K562 (cell line): ENCODE results near the gene MTMR12.
"Not testable (repeated sequence)": the region's sequence is repeated elsewhere in the genome, so short reads cannot be mapped to it uniquely, and the experiment has no call there.

Experiments
- CHD2 ChIP-seq: IDR thresholded peaks from 2 replicates; pipeline ENCODE4 v1.6.1; 2011; ENCODE audit warnings: low read depth, low read length
- FOS ChIP-seq: IDR thresholded peaks from 3 replicates; pipeline ENCODE4 v1.6.1; 2011; ENCODE audit not compliant: insufficient read length; ENCODE audit errors: extremely low read depth
- JUN ChIP-seq, 2 experiments: sonication (generic) in 1 of 2; formaldehyde crosslinking in 1 of 2; IDR thresholded peaks; 2 replicates each; pipeline versions ENCODE4 v1.6.1 to v1.8.0; 2012 to 2022; ENCODE audit warnings: borderline replicate concordance in 2 of 2, mild to moderate bottlenecking in 2 of 2, improper control_type of control experiment in 1 of 2, low read depth in 1 of 2, low read length in 1 of 2, missing genetic modification reagents in 1 of 2
- SMARCA4 ChIP-seq: fragments of 450-650 bp; IDR thresholded peaks from 2 replicates; pipeline ENCODE4 v1.6.1; 2016
- TBP ChIP-seq: optimal IDR thresholded peaks from 2 replicates; pipeline ENCODE3; 2011; ENCODE audit warnings: low read depth, low read length, improper control_type of control experiment
- U2AF1 ChIP-seq: fragments of 200-400 bp; formaldehyde crosslinking; optimal IDR thresholded peaks from 2 replicates; pipeline ENCODE3; 2017; ENCODE audit warnings: mild to moderate bottlenecking, low read depth, low read length, moderate library complexity
- TF ChIP-seq, protein P1 (sequence below): fragments of 450-650 bp; IDR thresholded peaks from 2 replicates; pipeline ENCODE4 v1.6.1; 2016; ENCODE audit warnings: borderline replicate concordance
- TF ChIP-seq, protein P2 (sequence below), 2 experiments: fragments of 450-650 bp; formaldehyde crosslinking in 1 of 2; IDR thresholded peaks; 2 replicates each; pipeline versions ENCODE4 v1.4.0 to v1.6.1; 2014 to 2020; ENCODE audit warnings: mild to moderate bottlenecking in 2 of 2, borderline replicate concordance in 1 of 2, low read depth in 1 of 2
- TF ChIP-seq, protein P3 (sequence below), 2 experiments: IDR thresholded peaks; 2 replicates each; pipeline ENCODE4 v1.6.1; 2012; ENCODE audit warnings: improper control_type of control experiment in 2 of 2, low read depth in 2 of 2, low read length in 2 of 2, borderline replicate concordance in 1 of 2

DNA sequence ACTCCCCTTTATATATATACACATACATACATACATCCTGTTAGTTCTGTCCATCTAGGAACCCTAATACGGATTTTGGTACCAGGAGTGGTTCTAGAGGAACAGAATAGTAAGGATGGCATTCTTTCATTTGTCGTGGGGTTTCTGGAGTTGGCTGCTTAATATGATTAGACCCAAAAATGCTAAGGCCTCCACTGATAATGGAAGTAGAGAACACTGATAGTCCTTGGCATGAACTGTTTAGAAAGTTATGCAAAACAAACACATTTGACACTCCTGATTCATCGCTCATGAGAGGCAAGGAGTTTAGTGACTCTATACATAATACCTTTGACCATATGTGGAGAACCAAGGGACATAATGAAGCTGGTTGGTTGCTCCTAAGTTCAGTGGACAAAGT lies 25.2 kb downstream of the MTMR12 start:
- TF ChIP-seq CHD2; U2AF1; FOS; JUN (IDR thresholded peaks at IDR 0.05; ENCODE audit: borderline replicate concordance, low read depth, low read length); JUN (CRISPR knock-in tag; IDR thresholded peaks at IDR 0.05; ENCODE audit: borderline replicate concordance); TBP; SMARCA4: not testable (repeated sequence)
- TF ChIP-seq, protein P1, sequence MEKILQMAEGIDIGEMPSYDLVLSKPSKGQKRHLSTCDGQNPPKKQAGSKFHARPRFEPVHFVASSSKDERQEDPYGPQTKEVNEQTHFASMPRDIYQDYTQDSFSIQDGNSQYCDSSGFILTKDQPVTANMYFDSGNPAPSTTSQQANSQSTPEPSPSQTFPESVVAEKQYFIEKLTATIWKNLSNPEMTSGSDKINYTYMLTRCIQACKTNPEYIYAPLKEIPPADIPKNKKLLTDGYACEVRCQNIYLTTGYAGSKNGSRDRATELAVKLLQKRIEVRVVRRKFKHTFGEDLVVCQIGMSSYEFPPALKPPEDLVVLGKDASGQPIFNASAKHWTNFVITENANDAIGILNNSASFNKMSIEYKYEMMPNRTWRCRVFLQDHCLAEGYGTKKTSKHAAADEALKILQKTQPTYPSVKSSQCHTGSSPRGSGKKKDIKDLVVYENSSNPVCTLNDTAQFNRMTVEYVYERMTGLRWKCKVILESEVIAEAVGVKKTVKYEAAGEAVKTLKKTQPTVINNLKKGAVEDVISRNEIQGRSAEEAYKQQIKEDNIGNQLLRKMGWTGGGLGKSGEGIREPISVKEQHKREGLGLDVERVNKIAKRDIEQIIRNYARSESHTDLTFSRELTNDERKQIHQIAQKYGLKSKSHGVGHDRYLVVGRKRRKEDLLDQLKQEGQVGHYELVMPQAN: not testable (repeated sequence)
- TF ChIP-seq, protein P2, sequence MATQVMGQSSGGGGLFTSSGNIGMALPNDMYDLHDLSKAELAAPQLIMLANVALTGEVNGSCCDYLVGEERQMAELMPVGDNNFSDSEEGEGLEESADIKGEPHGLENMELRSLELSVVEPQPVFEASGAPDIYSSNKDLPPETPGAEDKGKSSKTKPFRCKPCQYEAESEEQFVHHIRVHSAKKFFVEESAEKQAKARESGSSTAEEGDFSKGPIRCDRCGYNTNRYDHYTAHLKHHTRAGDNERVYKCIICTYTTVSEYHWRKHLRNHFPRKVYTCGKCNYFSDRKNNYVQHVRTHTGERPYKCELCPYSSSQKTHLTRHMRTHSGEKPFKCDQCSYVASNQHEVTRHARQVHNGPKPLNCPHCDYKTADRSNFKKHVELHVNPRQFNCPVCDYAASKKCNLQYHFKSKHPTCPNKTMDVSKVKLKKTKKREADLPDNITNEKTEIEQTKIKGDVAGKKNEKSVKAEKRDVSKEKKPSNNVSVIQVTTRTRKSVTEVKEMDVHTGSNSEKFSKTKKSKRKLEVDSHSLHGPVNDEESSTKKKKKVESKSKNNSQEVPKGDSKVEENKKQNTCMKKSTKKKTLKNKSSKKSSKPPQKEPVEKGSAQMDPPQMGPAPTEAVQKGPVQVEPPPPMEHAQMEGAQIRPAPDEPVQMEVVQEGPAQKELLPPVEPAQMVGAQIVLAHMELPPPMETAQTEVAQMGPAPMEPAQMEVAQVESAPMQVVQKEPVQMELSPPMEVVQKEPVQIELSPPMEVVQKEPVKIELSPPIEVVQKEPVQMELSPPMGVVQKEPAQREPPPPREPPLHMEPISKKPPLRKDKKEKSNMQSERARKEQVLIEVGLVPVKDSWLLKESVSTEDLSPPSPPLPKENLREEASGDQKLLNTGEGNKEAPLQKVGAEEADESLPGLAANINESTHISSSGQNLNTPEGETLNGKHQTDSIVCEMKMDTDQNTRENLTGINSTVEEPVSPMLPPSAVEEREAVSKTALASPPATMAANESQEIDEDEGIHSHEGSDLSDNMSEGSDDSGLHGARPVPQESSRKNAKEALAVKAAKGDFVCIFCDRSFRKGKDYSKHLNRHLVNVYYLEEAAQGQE (IDR thresholded peaks at IDR 0.05; ENCODE audit: borderline replicate concordance): not testable (repeated sequence)
- TF ChIP-seq, protein P2 (CRISPR knock-in tag; IDR thresholded peaks at IDR 0.05; ENCODE audit: low read depth): not testable (repeated sequence)
- TF ChIP-seq, protein P3, sequence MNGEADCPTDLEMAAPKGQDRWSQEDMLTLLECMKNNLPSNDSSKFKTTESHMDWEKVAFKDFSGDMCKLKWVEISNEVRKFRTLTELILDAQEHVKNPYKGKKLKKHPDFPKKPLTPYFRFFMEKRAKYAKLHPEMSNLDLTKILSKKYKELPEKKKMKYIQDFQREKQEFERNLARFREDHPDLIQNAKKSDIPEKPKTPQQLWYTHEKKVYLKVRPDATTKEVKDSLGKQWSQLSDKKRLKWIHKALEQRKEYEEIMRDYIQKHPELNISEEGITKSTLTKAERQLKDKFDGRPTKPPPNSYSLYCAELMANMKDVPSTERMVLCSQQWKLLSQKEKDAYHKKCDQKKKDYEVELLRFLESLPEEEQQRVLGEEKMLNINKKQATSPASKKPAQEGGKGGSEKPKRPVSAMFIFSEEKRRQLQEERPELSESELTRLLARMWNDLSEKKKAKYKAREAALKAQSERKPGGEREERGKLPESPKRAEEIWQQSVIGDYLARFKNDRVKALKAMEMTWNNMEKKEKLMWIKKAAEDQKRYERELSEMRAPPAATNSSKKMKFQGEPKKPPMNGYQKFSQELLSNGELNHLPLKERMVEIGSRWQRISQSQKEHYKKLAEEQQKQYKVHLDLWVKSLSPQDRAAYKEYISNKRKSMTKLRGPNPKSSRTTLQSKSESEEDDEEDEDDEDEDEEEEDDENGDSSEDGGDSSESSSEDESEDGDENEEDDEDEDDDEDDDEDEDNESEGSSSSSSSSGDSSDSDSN (IDR thresholded peaks at IDR 0.05; ENCODE audit: borderline replicate concordance in 1 of 2, low read depth in 2 of 2, low read length in 2 of 2): not testable (repeated sequence)
